ENCODE results near the gene LILRB1. TPM values are rescaled to one million over a fixed set of nuclear protein-coding genes. Genes with fewer than 3 reads are reported as not detected.
"Not testable (repeated sequence)": the region's sequence is repeated elsewhere in the genome, so short reads cannot be mapped to it uniquely, and the experiment has no call there.

LILRB1 gene
- total RNA-seq, 2 experiments from 2014 or later, result 0.08 to 0.38 TPM

- CTCF ChIA-PET, result no interaction called here
- POLR2A ChIA-PET, result no interaction called here
Observed at GRCh38 chr19:54660306-54660705, 30.0 kb downstream of the LILRB1 start.

GRCh38 chr19:54660964-54661363, 30.7 kb downstream of the LILRB1 start:
- H3K4me1 Mint-ChIP-seq, result no peaks in the 10 kb centered on the region
- no peaks in the 10 kb centered on the region for H3K9me3 Mint-ChIP-seq
- CTCF ChIA-PET, result interaction anchor here (1.1 kb wide), 1 partner anchor 14 kb away, joined by 4 read pairs; no protein-coding TSS in a partner anchor
- peaks cover 2% of the 10 kb centered on the region for H3K27me3 Mint-ChIP-seq
- no peak overlapping the region for H3K4me3 Mint-ChIP-seq
- no peak overlapping the region for H3K27ac Mint-ChIP-seq
- POLR2A ChIA-PET, result no interaction called here
- H3K36me3 Mint-ChIP-seq (ENCODE audit: low read depth), result no peaks in the 10 kb centered on the region
- no peak for DNase-seq

More at GRCh38 chr19:54660306-54660705, 30.0 kb downstream of the LILRB1 start:
- H3K4me1 Mint-ChIP-seq, result no peaks in the 10 kb centered on the region
- no peak overlapping the region for H3K27ac Mint-ChIP-seq
- no peaks in the 10 kb centered on the region for H3K9me3 Mint-ChIP-seq
- no peak overlapping the region for H3K4me3 Mint-ChIP-seq
- H3K36me3 Mint-ChIP-seq (ENCODE audit: low read depth), result no peaks in the 10 kb centered on the region
- peaks cover 4% of the 10 kb centered on the region for H3K27me3 Mint-ChIP-seq
- no peak for DNase-seq

- Mint-ChIP-seq H3K27me3 (peaks cover 2% of the 10 kb centered on the region), H3K4me3 (no peak overlapping the region), H3K9me3 (no peaks in the 10 kb centered on the region), H3K27ac (no peak overlapping the region), H3K36me3 (ENCODE audit: low read depth) (no peaks in the 10 kb centered on the region), H3K4me1 (no peaks in the 10 kb centered on the region)
- CTCF ChIA-PET, result interaction anchor here (1.1 to 1.9 kb wide), 2 partner anchors 13 to 181 kb away, joined by 4 to 5 read pairs; no protein-coding TSS in a partner anchor
- POLR2A ChIA-PET, result no interaction called here
- no peak for DNase-seq
Observed at GRCh38 chr19:54661846-54662481, 31.7 kb downstream of the LILRB1 start.

GRCh38 chr19:54662730-54663129, 32.4 kb downstream of the LILRB1 start, which contains the start of gene LILRB4:
Gene LILRB4, plus strand, starts transcription at chr19:54662985. Its CDS starts 49 bp downstream, at chr19:54663034.
- Mint-ChIP-seq H3K9me3 (no peaks in the 10 kb centered on the region), H3K27me3 (peaks cover 2% of the 10 kb centered on the region), H3K4me3 (no peak within 1 kb of the TSS), H3K27ac (no peak within 1 kb of the TSS), H3K4me1 (no peaks in the 10 kb centered on the region), H3K36me3 (ENCODE audit: low read depth) (no peaks in the 10 kb centered on the region)
- no peak for DNase-seq
- CTCF ChIA-PET, result interaction anchor here (1.9 kb wide), 1 partner anchor 182 kb away, joined by 5 read pairs; no protein-coding TSS in a partner anchor
- POLR2A ChIA-PET, result no interaction called here

- H3K4me3 Mint-ChIP-seq, result no peak overlapping the region
- DNase-seq, result no peak
- H3K27ac Mint-ChIP-seq, result no peak overlapping the region
- H3K9me3 Mint-ChIP-seq, result peaks cover 5% of the 10 kb centered on the region
- no peaks in the 10 kb centered on the region for H3K36me3 Mint-ChIP-seq (ENCODE audit: low read depth)
- no peaks in the 10 kb centered on the region for H3K4me1 Mint-ChIP-seq
- CTCF ChIA-PET, result no interaction called here
- POLR2A ChIA-PET, result no interaction called here
- H3K27me3 Mint-ChIP-seq, result peaks cover 4% of the 10 kb centered on the region
Observed at GRCh38 chr19:54665530-54665929, 35.2 kb downstream of the LILRB1 start.

- no peak for DNase-seq
- H3K36me3 Mint-ChIP-seq (ENCODE audit: low read depth), result no peaks in the 10 kb centered on the region
- POLR2A ChIA-PET, result interaction anchor here (0.6 kb wide), 1 partner anchor 150 kb away, joined by 3 read pairs; no protein-coding TSS in a partner anchor
Observed at GRCh38 chr19:54667217-54667616, 36.9 kb downstream of the LILRB1 start.

GRCh38 chr19:54668353-54668752, 38.1 kb downstream of the LILRB1 start:
- Mint-ChIP-seq H3K27me3 (peaks cover 4% of the 10 kb centered on the region), H3K27ac (no peak overlapping the region), H3K4me1 (no peaks in the 10 kb centered on the region), H3K36me3 (ENCODE audit: low read depth) (no peaks in the 10 kb centered on the region), H3K4me3 (no peak overlapping the region), H3K9me3 (peaks cover 5% of the 10 kb centered on the region)
- no peak for DNase-seq
- CTCF ChIA-PET, result interaction anchor here (0.7 to 1.5 kb wide), 3 partner anchors 14 to 186 kb away, joined by 3 read pairs; no protein-coding TSS in a partner anchor
- POLR2A ChIA-PET, result no interaction called here

More at GRCh38 chr19:54667217-54667616, 36.9 kb downstream of the LILRB1 start:
- no peak overlapping the region for H3K4me3 Mint-ChIP-seq
- H3K27ac Mint-ChIP-seq, result no peak overlapping the region
- CTCF ChIA-PET, result interaction anchor here (1.5 kb wide), 1 partner anchor 185 kb away, joined by 3 read pairs; no protein-coding TSS in a partner anchor
- no peaks in the 10 kb centered on the region for H3K4me1 Mint-ChIP-seq
- peaks cover 4% of the 10 kb centered on the region for H3K27me3 Mint-ChIP-seq
- peaks cover 5% of the 10 kb centered on the region for H3K9me3 Mint-ChIP-seq

GRCh38 chr19:54670576-54671357, 40.5 kb downstream of the LILRB1 start:
- Mint-ChIP-seq H3K36me3 (ENCODE audit: low read depth) (no peaks in the 10 kb centered on the region), H3K27me3 (peaks cover 4% of the 10 kb centered on the region), H3K9me3 (peaks cover 5% of the 10 kb centered on the region), H3K4me3 (no peak overlapping the region), H3K27ac (no peak overlapping the region), H3K4me1 (no peaks in the 10 kb centered on the region)
- CTCF ChIA-PET, result interaction anchor here (5.6 kb wide), 1 partner anchor 13 kb away, joined by 28 read pairs; no protein-coding TSS in a partner anchor
- DNase-seq, result no peak
- POLR2A ChIA-PET, result no interaction called here

GRCh38 chr19:54673222-54673621, 42.9 kb downstream of the LILRB1 start:
- Mint-ChIP-seq H3K36me3 (ENCODE audit: low read depth) (no peaks in the 10 kb centered on the region), H3K9me3 (peaks cover 2% of the 10 kb centered on the region), H3K27me3 (peaks cover 4% of the 10 kb centered on the region), H3K4me1 (no peaks in the 10 kb centered on the region), H3K27ac (no peak overlapping the region), H3K4me3 (no peak overlapping the region)
- no peak for DNase-seq
- ChIA-PET POLR2A (no interaction called here), CTCF (interaction anchor here (0.7 to 6.7 kb wide), 8 partner anchors 10 to 239 kb away, joined by 3 to 89 read pairs (median 9); no protein-coding TSS in a partner anchor)

GRCh38 chr19:54674021-54674617, 43.8 kb downstream of the LILRB1 start:
- H3K9me3 Mint-ChIP-seq, result no peaks in the 10 kb centered on the region
- H3K27me3 Mint-ChIP-seq, result peaks cover 6% of the 10 kb centered on the region
- H3K4me1 Mint-ChIP-seq, result no peaks in the 10 kb centered on the region
- no peak overlapping the region for H3K27ac Mint-ChIP-seq
- ChIA-PET CTCF (interaction anchor here (0.7 to 6.7 kb wide), 17 partner anchors 10 to 577 kb away, joined by 3 to 89 read pairs (median 5); partner anchors contain the start of gene CDC42EP5), POLR2A (no interaction called here)
- no peak for DNase-seq
- no peak overlapping the region for H3K4me3 Mint-ChIP-seq
- no peaks in the 10 kb centered on the region for H3K36me3 Mint-ChIP-seq (ENCODE audit: low read depth)

GRCh38 chr19:54676210-54676834, 46.0 kb downstream of the LILRB1 start:
- H3K36me3 Mint-ChIP-seq (ENCODE audit: low read depth); H3K4me1 Mint-ChIP-seq; POLR2A ChIA-PET; H3K4me3 Mint-ChIP-seq; H3K9me3 Mint-ChIP-seq; H3K27me3 Mint-ChIP-seq; H3K27ac Mint-ChIP-seq; DNase-seq: not testable (repeated sequence)
- CTCF ChIA-PET, result interaction anchor here (0.9 to 6.7 kb wide), 5 partner anchors 23 to 197 kb away, joined by 3 to 89 read pairs (median 12); no protein-coding TSS in a partner anchor

GRCh38 chr19:54677217-54677616, 46.9 kb downstream of the LILRB1 start:
- H3K36me3 Mint-ChIP-seq (ENCODE audit: low read depth), result no peaks in the 10 kb centered on the region
- H3K4me1 Mint-ChIP-seq, result no peaks in the 10 kb centered on the region
- H3K9me3 Mint-ChIP-seq, result no peaks in the 10 kb centered on the region
- peaks cover 10% of the 10 kb centered on the region for H3K27me3 Mint-ChIP-seq
- CTCF ChIA-PET, result interaction anchor here (0.7 to 6.7 kb wide), 5 partner anchors 13 to 198 kb away, joined by 3 to 89 read pairs (median 4); no protein-coding TSS in a partner anchor
- no peak overlapping the region for H3K4me3 Mint-ChIP-seq
- H3K27ac Mint-ChIP-seq, result no peak overlapping the region
- no peak for DNase-seq
- POLR2A ChIA-PET, result no interaction called here

Data from activated CD4-positive, alpha-beta memory T cell treated with anti-CD3 and anti-CD28 coated beads, Interleukin-2, amount 10 ng/mL, durations not matched to agents 7 days and 5 days (primary cell).